IPS DF 6.9 (cell line): ENCODE data around the gene ADAM11.
"Not testable (repeated sequence)": the region's sequence is repeated elsewhere in the genome, so short reads cannot be mapped to it uniquely, and the experiment has no call there.

ENCODE experiments used
- DNase-seq: peaks from one replicate; pipeline ENCODE4 v3.0.0-alpha.2; 2013; ENCODE audit warnings: low read depth, low spot score
- H3K27ac ChIP-seq: one replicate; pipeline ENCODE4 v1.5.1; 2013; ENCODE audit warnings: low read length, control low read depth
- H3K27me3 ChIP-seq: 2 replicates; pipeline ENCODE4 v1.6.1; 2013; ENCODE audit warnings: mild to moderate bottlenecking, low read length; ENCODE audit not compliant: control insufficient read depth, insufficient read depth
- H3K36me3 ChIP-seq: 2 replicates; pipeline ENCODE4 v1.6.1; 2013; ENCODE audit warnings: low read length; ENCODE audit not compliant: control insufficient read depth, insufficient read depth
- H3K4me1 ChIP-seq: 2 replicates; pipeline ENCODE4 v1.6.1; 2013; ENCODE audit warnings: low read length; ENCODE audit not compliant: control insufficient read depth, insufficient read depth
- H3K4me3 ChIP-seq: 2 replicates; pipeline ENCODE4 v1.5.1; 2013; ENCODE audit warnings: mild to moderate bottlenecking, low read length
- H3K9me3 ChIP-seq: 2 replicates; pipeline ENCODE4 v1.6.1; 2013; ENCODE audit warnings: low read length, inconsistent platforms; ENCODE audit not compliant: control insufficient read depth, insufficient read depth
- WGBS: extraction: QIAGEN DNeasy Blood & Tissue Kit; methylation state at CpG from one replicate; pipeline ENCODE4 v1.1.7; 2013; ENCODE audit warnings: mixed read lengths, missing lambda C conversion rate; ENCODE audit not compliant: insufficient read length, insufficient coverage; 5-methylcytosine and 5-hydroxymethylcytosine counted together

Gene ADAM11

DNA sequence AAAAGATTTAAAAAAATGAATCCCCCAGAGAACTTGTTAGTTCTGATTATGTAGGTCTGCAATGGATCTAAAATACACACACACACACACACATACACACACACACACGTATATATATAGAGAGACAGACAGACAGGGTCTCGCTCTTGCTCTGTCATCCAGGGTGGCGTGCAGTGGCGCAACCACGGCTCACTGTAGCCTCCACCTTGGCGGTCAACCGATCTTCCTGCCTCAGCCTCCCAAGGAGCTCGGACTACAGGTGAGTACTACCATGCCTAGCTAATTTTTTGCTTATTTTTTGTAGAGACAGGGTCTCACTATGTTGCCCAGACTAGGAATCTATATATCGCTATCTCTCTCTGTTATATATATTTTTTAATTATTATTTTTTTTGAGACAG is 37.9 kb downstream of the ADAM11 start:
- Histone ChIP-seq H3K4me3 (no peak overlapping the region), H3K27ac (no peak overlapping the region), H3K9me3 (no peaks in the 10 kb centered on the region), H3K4me1 (0 out of 2 replicates have a peak, but pooled peaks cover 3% of the 10 kb centered on the region), H3K36me3 (no peaks in the 10 kb centered on the region; the same call in 1 of the 2 replicates), H3K27me3 (0 out of 2 replicates have a peak, but pooled peaks cover 1% of the 10 kb centered on the region)
- WGBS, result no CpG with 5 or more reads among the region's 9 CpGs
- no peak for DNase-seq

DNA sequence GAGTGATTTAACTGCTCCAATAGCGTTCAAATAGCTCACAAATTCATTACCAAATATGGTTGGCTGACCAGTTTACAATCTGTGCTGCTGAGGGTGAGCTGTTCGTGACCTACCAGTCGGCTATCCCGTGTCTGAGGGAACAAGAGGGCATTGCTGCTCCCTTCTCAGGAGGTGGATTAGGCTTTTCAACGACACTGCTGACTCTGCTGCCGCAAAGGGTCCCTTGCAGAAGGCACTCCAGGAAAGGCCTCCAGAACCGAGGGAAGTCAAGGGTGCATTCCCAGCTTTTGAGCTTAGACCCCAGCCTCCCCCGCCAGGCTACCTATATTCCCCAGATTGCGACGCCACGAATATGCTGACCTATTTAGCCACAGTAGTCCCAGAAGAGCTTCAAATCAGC is 39.0 kb downstream of the ADAM11 start:
- Histone ChIP-seq H3K36me3 (no peaks in the 10 kb centered on the region; the same call in 1 of the 2 replicates), H3K27me3 (0 out of 2 replicates have a peak, but pooled peaks cover 1% of the 10 kb centered on the region), H3K9me3 (no peaks in the 10 kb centered on the region), H3K4me3 (no peak overlapping the region), H3K4me1 (0 out of 2 replicates have a peak, but pooled peaks cover 3% of the 10 kb centered on the region), H3K27ac (no peak overlapping the region)
- no peak for DNase-seq
- WGBS, result no CpG with 5 or more reads among the region's 11 CpGs

DNA sequence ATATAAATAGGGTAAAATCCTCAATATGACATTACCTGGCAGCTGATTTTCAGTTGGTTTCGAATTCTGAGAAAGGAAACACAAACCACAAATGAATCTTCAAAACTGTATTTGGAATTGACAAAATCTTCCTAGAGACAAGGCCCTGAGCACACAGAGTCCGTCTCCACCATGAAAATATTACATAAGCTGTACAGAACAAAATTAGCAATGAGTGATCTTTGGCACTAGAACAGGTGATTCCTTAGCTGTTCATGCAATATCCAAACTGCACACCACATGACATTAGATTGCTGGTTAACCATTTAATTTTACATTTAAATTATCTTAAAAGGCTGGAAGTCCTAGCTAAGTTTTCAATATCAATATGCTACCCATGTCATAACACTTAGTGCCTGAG is 39.6 kb downstream of the ADAM11 start:
- H3K4me1 ChIP-seq, result 0 out of 2 replicates have a peak, but pooled peaks cover 3% of the 10 kb centered on the region
- H3K27me3 ChIP-seq, result 0 out of 2 replicates have a peak, but pooled peaks cover 1% of the 10 kb centered on the region
- H3K9me3 ChIP-seq, result no peaks in the 10 kb centered on the region
- no peak overlapping the region for H3K4me3 ChIP-seq
- H3K36me3 ChIP-seq, result no peaks in the 10 kb centered on the region; the same call in 1 of the 2 replicates
- H3K27ac ChIP-seq, result no peak overlapping the region
- no peak for DNase-seq
- no CpG with 5 or more reads among the region's 2 CpGs for WGBS

DNA sequence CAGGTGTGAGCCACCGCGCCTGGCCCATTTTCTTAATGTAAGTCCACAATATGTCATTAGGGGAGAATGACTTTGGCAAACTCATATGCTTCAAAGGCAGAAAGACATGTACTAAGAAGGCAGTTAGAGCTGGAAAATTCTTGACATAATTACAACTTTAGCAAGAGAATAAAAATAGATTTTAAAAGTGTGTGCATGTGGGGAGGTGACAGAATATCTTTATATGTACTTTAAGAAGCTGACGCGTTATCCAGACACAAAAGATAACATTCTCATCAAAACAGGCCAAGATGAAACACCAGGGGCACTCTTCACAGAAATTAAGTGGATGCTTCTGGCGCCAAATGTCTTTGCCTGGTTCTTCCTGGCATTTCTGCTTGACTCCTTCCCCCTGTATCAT is 43.1 kb downstream of the ADAM11 start:
- 0 out of 2 replicates have a peak, but pooled peaks cover 1% of the 10 kb centered on the region for H3K27me3 ChIP-seq
- no peaks in the 10 kb centered on the region for H3K4me1 ChIP-seq
- H3K4me3 ChIP-seq, result no peak overlapping the region
- no peak overlapping the region for H3K27ac ChIP-seq
- H3K36me3 ChIP-seq, result peaks cover 13% of the 10 kb centered on the region
- no peak for DNase-seq
- H3K9me3 ChIP-seq, result no peaks in the 10 kb centered on the region
- WGBS, result no CpG with 5 or more reads among the region's 5 CpGs

DNA sequence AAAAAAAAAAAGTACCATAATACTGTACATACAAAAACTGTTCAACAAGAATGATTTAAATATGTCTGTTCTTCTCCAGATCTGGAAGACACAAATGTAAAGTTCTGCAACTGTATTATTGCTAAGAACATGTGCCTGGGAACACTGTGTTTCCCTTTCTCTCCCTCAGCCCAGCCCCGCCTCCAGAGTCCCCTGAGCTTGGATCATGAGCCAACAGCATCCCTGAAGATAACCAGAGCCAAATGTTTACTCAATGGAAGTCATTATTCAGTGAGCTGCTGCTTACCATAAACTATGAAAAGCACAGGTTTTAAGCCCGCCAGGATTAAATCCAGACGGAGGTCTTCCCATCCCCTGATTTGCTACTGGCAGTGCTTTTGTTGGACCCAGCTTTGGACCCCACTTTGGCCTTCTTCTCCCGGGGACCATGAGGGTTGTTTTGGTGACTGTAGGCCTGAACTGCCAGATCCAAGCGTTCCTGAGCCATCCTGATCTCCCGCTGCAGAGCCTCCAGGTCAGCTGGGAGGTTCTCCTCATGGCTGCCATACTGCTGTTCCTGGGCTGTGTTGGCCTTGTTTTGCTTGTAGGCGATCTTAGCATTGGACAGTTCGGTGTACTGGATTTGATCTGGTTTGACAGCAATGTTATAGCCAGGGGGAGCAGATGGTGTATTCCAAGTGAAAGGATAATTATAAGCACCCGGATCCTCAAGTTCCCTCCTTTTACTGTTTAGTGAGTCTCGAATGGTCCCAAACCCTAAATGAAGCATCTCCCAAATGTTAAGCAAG is 45.7 kb downstream of the ADAM11 start:
- WGBS, result no CpG with 5 or more reads among the region's 10 CpGs
- Histone ChIP-seq H3K27me3 (0 out of 2 replicates have a peak, but pooled peaks cover 1% of the 10 kb centered on the region), H3K27ac (no peak overlapping the region), H3K4me1 (no peaks in the 10 kb centered on the region), H3K4me3 (no peak overlapping the region), H3K36me3 (peaks cover 13% of the 10 kb centered on the region), H3K9me3 (no peaks in the 10 kb centered on the region)
- DNase-seq, result no peak

DNA sequence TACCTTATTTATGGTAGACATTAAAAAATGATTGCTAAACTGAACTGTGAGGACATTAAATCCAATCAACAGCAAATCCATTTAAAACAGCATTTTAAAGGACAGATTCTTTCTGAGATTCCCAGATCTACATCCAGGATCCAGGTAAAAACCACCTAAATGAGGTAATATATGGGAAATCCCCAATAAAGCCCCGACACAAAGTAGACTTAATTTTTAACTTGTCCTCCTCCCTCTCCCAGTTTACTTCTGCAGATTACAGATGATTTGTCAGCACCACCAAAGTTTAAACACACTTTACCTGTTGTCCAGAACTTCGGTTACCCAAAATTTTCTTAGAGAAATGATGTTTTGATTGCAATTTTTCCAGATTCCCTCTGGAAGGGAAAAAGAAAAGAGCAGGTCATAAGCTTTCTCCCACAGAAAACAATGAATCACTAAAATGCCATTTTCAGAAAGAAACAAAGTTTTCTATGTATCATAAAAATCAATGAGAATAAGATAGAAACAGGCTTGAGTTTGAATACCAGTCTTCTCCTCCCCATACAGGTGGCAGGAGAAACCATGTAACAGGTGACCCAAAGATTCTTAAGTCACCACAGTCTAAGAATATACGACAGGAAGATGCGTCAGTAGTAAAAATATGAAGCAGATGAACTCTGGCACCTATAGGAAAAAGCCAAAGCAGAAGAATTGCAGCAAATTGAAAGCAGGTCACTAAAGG is 48.5 kb downstream of the ADAM11 start:
- WGBS, result no CpG with 5 or more reads among the region's 4 CpGs
- no peaks in the 10 kb centered on the region for H3K9me3 ChIP-seq
- no peaks in the 10 kb centered on the region for H3K4me1 ChIP-seq
- no peak for DNase-seq
- H3K27ac ChIP-seq, result no peak overlapping the region
- no peaks in the 10 kb centered on the region for H3K27me3 ChIP-seq
- H3K4me3 ChIP-seq, result no peak overlapping the region
- H3K36me3 ChIP-seq, result peaks cover 13% of the 10 kb centered on the region

DNA sequence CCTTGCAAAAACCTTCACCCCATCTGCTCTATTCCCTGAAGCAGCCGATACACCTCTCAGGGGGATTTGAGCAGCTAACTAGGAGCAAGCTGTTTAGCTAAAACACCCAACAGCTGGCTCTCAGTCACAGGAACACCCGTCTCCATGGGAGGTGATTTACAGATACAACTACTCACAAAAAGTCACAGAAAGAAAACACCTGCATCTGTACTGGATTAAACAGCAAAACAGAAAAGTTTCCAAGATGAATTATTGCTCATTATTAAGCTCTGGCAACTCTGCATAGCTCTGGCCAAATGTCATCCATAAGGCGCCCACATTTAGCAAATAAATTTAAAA is 49.0 kb downstream of the ADAM11 start:
- no peaks in the 10 kb centered on the region for H3K27me3 ChIP-seq
- H3K27ac ChIP-seq, result no peak overlapping the region
- no peaks in the 10 kb centered on the region for H3K4me1 ChIP-seq
- peaks cover 13% of the 10 kb centered on the region for H3K36me3 ChIP-seq
- WGBS, result no CpG with 5 or more reads among the region's 3 CpGs
- no peaks in the 10 kb centered on the region for H3K9me3 ChIP-seq
- no peak overlapping the region for H3K4me3 ChIP-seq
- DNase-seq, result no peak

DNA sequence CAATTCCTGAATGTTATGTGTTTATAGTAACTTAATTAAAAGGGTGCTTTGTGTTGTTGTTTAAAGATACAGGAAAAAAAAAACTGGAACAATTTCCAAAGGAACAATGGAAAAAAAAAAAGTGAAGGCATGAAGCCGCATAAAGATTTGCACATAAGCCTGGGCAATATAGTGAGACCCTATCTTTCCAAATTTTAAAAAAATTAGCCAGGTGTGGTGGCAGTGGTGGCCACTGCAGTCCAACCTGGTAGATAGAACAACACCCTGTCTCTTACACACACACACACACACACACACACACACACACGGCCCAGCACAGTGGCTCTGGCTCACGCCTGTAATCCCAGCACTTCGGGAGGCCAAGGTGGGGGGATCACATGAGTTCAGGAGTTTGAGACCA is 49.4 kb downstream of the ADAM11 start:
- no peak for DNase-seq
- peaks cover 13% of the 10 kb centered on the region for H3K36me3 ChIP-seq
- WGBS, result no CpG with 5 or more reads among the region's 4 CpGs

DNA sequence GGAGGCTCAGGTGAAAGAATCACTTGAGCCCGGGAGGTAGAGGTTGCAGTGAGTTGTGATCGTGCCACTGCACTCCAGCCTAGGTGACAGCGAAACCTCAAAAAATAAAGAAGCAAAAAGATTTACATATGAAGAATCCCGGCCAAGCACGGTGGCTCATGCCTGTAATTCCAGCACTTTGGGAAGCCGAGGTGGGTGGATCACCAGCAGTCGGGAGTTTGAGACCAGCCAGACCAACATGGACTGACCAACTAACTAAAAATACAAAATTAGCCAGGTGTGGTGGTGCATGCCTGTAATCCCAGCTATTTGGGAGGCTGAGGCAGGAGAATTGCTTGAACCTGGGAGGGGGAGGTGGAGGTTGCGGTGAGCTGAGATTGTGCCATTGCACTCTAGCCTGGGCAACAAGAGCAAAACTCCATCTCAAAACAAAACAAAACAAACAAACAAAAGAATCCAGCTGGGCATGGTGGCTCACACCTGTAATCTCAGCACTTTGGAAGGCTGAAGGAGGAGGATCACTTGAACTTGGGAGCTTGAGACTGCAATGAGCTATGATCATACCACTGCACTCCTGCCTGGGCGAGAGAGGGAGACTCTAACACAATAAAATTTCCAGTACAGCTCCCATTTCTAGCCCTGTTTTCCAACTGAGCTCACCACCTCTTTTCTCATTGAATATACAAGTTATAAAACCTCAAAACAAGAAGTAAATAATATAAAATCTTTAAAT is 50.0 kb downstream of the ADAM11 start:
- peaks cover 13% of the 10 kb centered on the region for H3K36me3 ChIP-seq
- DNase-seq, result not testable (repeated sequence)

More for the DNA sequence above, 49.4 kb downstream of the ADAM11 start:
- Histone ChIP-seq H3K9me3 (no peaks in the 10 kb centered on the region), H3K4me3 (no peak overlapping the region), H3K4me1 (no peaks in the 10 kb centered on the region), H3K27ac (no peak overlapping the region), H3K27me3 (no peaks in the 10 kb centered on the region)

DNA sequence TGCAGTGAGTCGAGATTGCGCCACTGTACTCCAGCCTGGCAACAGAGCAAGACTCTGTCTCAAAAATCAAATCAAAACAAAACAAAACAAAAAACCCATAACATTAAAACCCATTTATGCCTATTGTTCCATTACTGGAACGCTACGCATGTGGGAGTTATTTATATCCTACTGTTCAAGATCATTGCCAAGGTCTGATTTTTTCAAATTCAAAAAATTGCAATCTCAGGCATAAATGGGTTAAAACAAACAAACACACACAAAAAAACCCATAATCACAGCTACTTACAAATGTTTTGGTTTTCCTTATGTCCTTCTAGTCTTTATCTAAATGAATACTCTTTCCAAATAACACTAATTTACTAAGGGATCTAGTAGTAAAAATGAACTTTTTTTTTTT is 53.5 kb downstream of the ADAM11 start:
- no peak for DNase-seq
- 100% methylated on average over 2 of the region's 4 CpGs for WGBS
- no peaks in the 10 kb centered on the region for H3K4me1 ChIP-seq
- no peaks in the 10 kb centered on the region for H3K27me3 ChIP-seq
- H3K9me3 ChIP-seq, result no peaks in the 10 kb centered on the region
- H3K4me3 ChIP-seq, result no peak overlapping the region
- no peak overlapping the region for H3K27ac ChIP-seq
- H3K36me3 ChIP-seq, result no peaks in the 10 kb centered on the region

More for the DNA sequence above, 50.0 kb downstream of the ADAM11 start:
- no CpG with 5 or more reads among the region's 9 CpGs for WGBS
- not testable (repeated sequence) for H3K4me3 ChIP-seq, H3K4me1 ChIP-seq, H3K9me3 ChIP-seq, H3K27ac ChIP-seq, H3K27me3 ChIP-seq
